CD14-positive monocyte (primary cell): ENCODE data around the gene TFAP2B. TPM values are rescaled to one million over a fixed set of nuclear protein-coding genes. Genes with fewer than 3 reads are reported as not detected.

Experiments
- DNase-seq, 3 donors: peaks; one replicate each; pipeline ENCODE4 v3.0.0-alpha.2; 2011 to 2022
- H2AFZ ChIP-seq: 2 replicates; pipeline ENCODE4 v1.6.0; 2012; ENCODE audit warnings: mild to moderate bottlenecking, low read depth, low read length, inconsistent platforms; ENCODE audit not compliant: insufficient read depth, poor library complexity, severe bottlenecking
- H3K27ac ChIP-seq, 2 donors: 1 replicate in 1 of 2; 2 replicates in 1 of 2; pipeline ENCODE4 v1.5.1; 2012 to 2013; ENCODE audit warnings: low read length in 2 of 2, control low read depth in 1 of 2, inconsistent platforms in 1 of 2, low read depth in 1 of 2, mild to moderate bottlenecking in 1 of 2
- H3K27me3 ChIP-seq, 2 donors: one replicate each; pipeline versions ENCODE4 v1.6.0 to v1.6.1; 2011 to 2013; ENCODE audit warnings: low read length in 2 of 2; ENCODE audit not compliant: control insufficient read depth in 2 of 2, insufficient read depth in 2 of 2
- H3K36me3 ChIP-seq, 2 donors: replicated peaks in 1 of 2; 1 replicate in 1 of 2; 2 replicates in 1 of 2; pipeline versions ENCODE4 v1.5.1 to v1.6.1; 2012 to 2013; ENCODE audit warnings: low read length in 2 of 2, control low read depth in 1 of 2, inconsistent platforms in 1 of 2, mild to moderate bottlenecking in 1 of 2; ENCODE audit not compliant: insufficient read depth in 2 of 2, control insufficient read depth in 1 of 2
- H3K4me1 ChIP-seq, 2 donors: 1 replicate in 1 of 2; 2 replicates in 1 of 2; pipeline versions ENCODE4 v1.5.1 to v1.6.1; 2012 to 2013; ENCODE audit warnings: low read length in 2 of 2, control low read depth in 1 of 2, inconsistent platforms in 1 of 2, mild to moderate bottlenecking in 1 of 2, moderate library complexity in 1 of 2; ENCODE audit not compliant: insufficient read depth in 2 of 2, control insufficient read depth in 1 of 2
- H3K4me2 ChIP-seq: replicated peaks from 2 replicates; pipeline ENCODE3; 2012; ENCODE audit warnings: low read length, moderate library complexity, mild to moderate bottlenecking; ENCODE audit not compliant: poor library complexity, severe bottlenecking; ENCODE audit errors: extremely low read depth
- H3K4me3 ChIP-seq, 3 experiments: fragments of 200-600 bp in 1 of 3; sonication (generic) in 1 of 3; replicated peaks in 1 of 3; 1 replicate in 2 of 3; 2 replicates in 1 of 3; pipeline ENCODE4 v1.5.1; 2011 to 2013; ENCODE audit warnings: low read length in 3 of 3, mild to moderate bottlenecking in 3 of 3, control low read depth in 2 of 3, low read depth in 2 of 3, inconsistent platforms in 1 of 3, moderate library complexity in 1 of 3
- H3K79me2 ChIP-seq: 2 replicates; pipeline ENCODE4 v1.6.0; 2012; ENCODE audit warnings: mild to moderate bottlenecking, control low read depth, inconsistent platforms, low read length, moderate library complexity; ENCODE audit not compliant: insufficient read depth
- H3K9ac ChIP-seq: 2 replicates; pipeline ENCODE4 v1.6.0; 2017; ENCODE audit warnings: low read length, mild to moderate bottlenecking; ENCODE audit not compliant: insufficient read depth, poor library complexity, severe bottlenecking
- H3K9me3 ChIP-seq, 2 donors: replicated peaks in 1 of 2; 1 replicate in 1 of 2; 2 replicates in 1 of 2; pipeline versions ENCODE4 v1.5.1 to v1.6.1; 2012 to 2013; ENCODE audit warnings: low read length in 2 of 2, control low read depth in 1 of 2; ENCODE audit not compliant: control insufficient read depth in 1 of 2, insufficient read depth in 1 of 2
- H4K20me1 ChIP-seq: 2 replicates; pipeline ENCODE4 v1.6.0; 2012; ENCODE audit warnings: mild to moderate bottlenecking, low read length, control low read depth, moderate library complexity; ENCODE audit not compliant: insufficient read depth
- H3K27ac Mint-ChIP-seq, 7 donors: one replicate each; pipeline ENCODE4 v1.8.0; 2020; ENCODE audit warnings: mild to moderate bottlenecking in 7 of 7, mixed read lengths in 7 of 7, moderate library complexity in 6 of 7, inconsistent platforms in 2 of 7
- H3K27me3 Mint-ChIP-seq, 3 donors: one replicate each; pipeline ENCODE4 v1.8.0; 2021 to 2022; ENCODE audit warnings: low read depth in 3 of 3, mild to moderate bottlenecking in 3 of 3, mixed read lengths in 3 of 3, moderate library complexity in 3 of 3, inconsistent platforms in 1 of 3
- H3K36me3 Mint-ChIP-seq, 2 donors: one replicate each; pipeline ENCODE4 v1.8.0; 2020; ENCODE audit warnings: mixed read lengths in 2 of 2, inconsistent platforms in 1 of 2, mild to moderate bottlenecking in 1 of 2
- H3K4me1 Mint-ChIP-seq: one replicate; pipeline ENCODE4 v1.8.0; 2020; ENCODE audit warnings: mild to moderate bottlenecking, mixed read lengths
- H3K4me3 Mint-ChIP-seq, 2 donors: one replicate each; pipeline ENCODE4 v1.8.0; 2020; ENCODE audit warnings: mild to moderate bottlenecking in 2 of 2, mixed read lengths in 2 of 2, moderate library complexity in 1 of 2
- H3K9me3 Mint-ChIP-seq, 7 donors: one replicate each; pipeline ENCODE4 v1.8.0; 2020 to 2022; ENCODE audit warnings: mixed read lengths in 7 of 7, mild to moderate bottlenecking in 6 of 7, moderate library complexity in 6 of 7, inconsistent platforms in 2 of 7
- CTCF ChIP-seq: fragments of 200-600 bp; IDR thresholded peaks from one replicate; pipeline ENCODE4 v1.8.0; 2022; ENCODE audit warnings: antibody characterized with exemption, mild to moderate bottlenecking
- WGBS: methylation state at CpG from one replicate; pipeline ENCODE4 v1.1.5; 2013; ENCODE audit warnings: missing lambda C conversion rate; ENCODE audit not compliant: insufficient coverage; 5-methylcytosine and 5-hydroxymethylcytosine counted together
- intact Hi-C, 2 donors: fragments of 100-400 bp; cut with micrococcal nuclease; formaldehyde crosslinking; loops; one replicate each; pipeline versions ENCODE4 v1.15.0 to v1.15.1; 2023
- polyA plus RNA-seq, 3 donors: library from polyadenylated mRNA; depleted of rRNA in 1 of 3; unstranded in 2 of 3; stranded (reverse) in 1 of 3; fragments of 300-500 nt in 2 of 3; fragments of >200 nt in 1 of 3; fragmentation: Illumina TruSeq in 2 of 3; gene quantifications; 1 replicate in 2 of 3; 2 replicates in 1 of 3; pipeline ENCODE4 v1.2.3, GENCODE V29; 2012 to 2021

TFAP2B gene
- polyA plus RNA-seq, 3 donors = not detected

- H4K20me1 ChIP-seq = no peaks in the 10 kb centered on the region
- intact Hi-C loops = no loop called here
- TF ChIP-seq CTCF = no peak
- H3K9ac ChIP-seq = no peak overlapping the region
- H3K79me2 ChIP-seq = no peaks in the 10 kb centered on the region
- Mint-ChIP-seq H3K9me3 (peaks cover 0 to 20% (median 13%) of the 10 kb centered on the region in 7 donors), H3K27me3 (peaks cover 96 to 99% (median 99%) of the 10 kb centered on the region in 3 donors), H3K4me1 (peaks cover 15% of the 10 kb centered on the region), H3K27ac (no peak overlapping the region), H3K36me3 (peaks cover 0 to 9% of the 10 kb centered on the region in 2 donors), H3K4me3 (peak overlapping the region in 1 of 2 donors; percentile 88)
- H3K4me2 ChIP-seq = no peak overlapping the region
- H3K9me3 ChIP-seq = peaks cover 0 to 58% of the 10 kb centered on the region in 2 donors
- 10% methylated on average over 2 of the region's 6 CpGs for WGBS
- H3K4me3 ChIP-seq = no peak overlapping the region
- no peak overlapping the region for H3K27ac ChIP-seq
- peaks cover 94 to 99% of the 10 kb centered on the region in 2 donors for H3K27me3 ChIP-seq
- no peaks in the 10 kb centered on the region for H3K4me1 ChIP-seq
- H2AFZ ChIP-seq = no peak overlapping the region
- H3K36me3 ChIP-seq = no peaks in the 10 kb centered on the region
- DNase-seq = no peak
These were observed 3.4 kb downstream of the TFAP2B start for GRCh38 chr6:50822078-50822476.

- no peak overlapping the region for H3K4me3 ChIP-seq
- Mint-ChIP-seq H3K27ac (no peak overlapping the region), H3K27me3 (peaks cover 93 to 98% (median 95%) of the 10 kb centered on the region in 3 donors), H3K36me3 (peaks cover 0 to 9% of the 10 kb centered on the region in 2 donors), H3K4me3 (peak overlapping the region in 1 of 2 donors; percentile 79), H3K4me1 (peaks cover 15% of the 10 kb centered on the region), H3K9me3 (peaks cover 0 to 20% (median 13%) of the 10 kb centered on the region in 7 donors)
- DNase-seq = no peak
- 9% methylated on average over 37 of the region's 46 CpGs for WGBS
- no peak overlapping the region for H3K9ac ChIP-seq
- no peak overlapping the region for H2AFZ ChIP-seq
- no peak for TF ChIP-seq CTCF
- H3K9me3 ChIP-seq = peaks cover 0 to 59% of the 10 kb centered on the region in 2 donors
- H3K79me2 ChIP-seq = no peaks in the 10 kb centered on the region
- H3K36me3 ChIP-seq = no peaks in the 10 kb centered on the region
- intact Hi-C loops = no loop called here
- peaks cover 92 to 99% of the 10 kb centered on the region in 2 donors for H3K27me3 ChIP-seq
- H4K20me1 ChIP-seq = no peaks in the 10 kb centered on the region
- no peaks in the 10 kb centered on the region for H3K4me1 ChIP-seq
- H3K27ac ChIP-seq = no peak overlapping the region
- H3K4me2 ChIP-seq = no peak overlapping the region
These were observed 4.6 kb downstream of the TFAP2B start for GRCh38 chr6:50823094-50823920.
